Tibial artery (tissue), 4 donors: Measurements from ENCODE around the gene DLGAP1.
A peak's percentile ranks its signal among the peaks of the same experiment; 100 is the strongest.

Experiments
- DNase-seq, 2 donors: peaks; one replicate each; pipeline ENCODE4 v3.0.0-alpha.2; 2019
- H3K27ac ChIP-seq, 2 donors: fragments of 200-600 bp; sonication (generic) in 1 of 2; 1 replicate in 1 of 2; 2 replicates in 1 of 2; pipeline ENCODE4 v1.5.1; 2018 to 2019; ENCODE audit warnings: mild to moderate bottlenecking in 1 of 2
- H3K27me3 ChIP-seq, 2 donors: fragments of 200-600 bp; sonication (generic) in 1 of 2; one replicate each; pipeline versions ENCODE4 v1.5.1 to v1.6.0; 2016 to 2019
- H3K36me3 ChIP-seq, 3 donors: fragments of 200-600 bp; sonication (generic) in 2 of 3; one replicate each; pipeline ENCODE4 v1.5.1; 2016 to 2019; ENCODE audit warnings: mild to moderate bottlenecking in 2 of 3
- H3K4me1 ChIP-seq, 4 donors: fragments of 200-600 bp; sonication (generic) in 2 of 4; 1 replicate in 3 of 4; 2 replicates in 1 of 4; pipeline ENCODE4 v1.5.1; 2016 to 2019
- H3K4me3 ChIP-seq, 2 donors: fragments of 200-600 bp; sonication (generic) in 1 of 2; 1 replicate in 1 of 2; 2 replicates in 1 of 2; pipeline ENCODE4 v1.5.1; 2018 to 2019; ENCODE audit warnings: mild to moderate bottlenecking in 2 of 2
- H3K9me3 ChIP-seq, 3 donors: fragments of 200-600 bp; sonication (generic) in 1 of 3; one replicate each; pipeline ENCODE4 v1.5.1; 2016 to 2019
- CTCF ChIP-seq, 2 experiments: fragments of 200-600 bp in 1 of 2; fragments of 450-650 bp in 1 of 2; IDR thresholded peaks; one replicate each; pipeline ENCODE4 v1.5.1; 2017 to 2019; ENCODE audit warnings: antibody characterized with exemption in 2 of 2, mild to moderate bottlenecking in 1 of 2, moderate library complexity in 1 of 2
- intact Hi-C: fragments of 100-400 bp; cut with DNase I; formaldehyde crosslinking; loops from one replicate; pipeline ENCODE4 v1.15.0; 2023; ENCODE audit warnings: low total_unique reads

The DLGAP1 gene

GRCh38 chr18:3596324-3596636, 858.8 kb downstream of the DLGAP1 start:
- H3K9me3 ChIP-seq, result no peaks in the 10 kb centered on the region
- intact Hi-C loops, result loop anchor here (10.0 kb wide), 1 partner anchor 69 kb away; no protein-coding TSS in a partner anchor
- peak overlapping the region; percentile 88 to 90 for H3K27ac ChIP-seq
- H3K27me3 ChIP-seq, result no peaks in the 10 kb centered on the region
- no peak for TF ChIP-seq CTCF (IDR thresholded peaks at IDR 0.05)
- peaks cover 0 to 50% (median 42%) of the 10 kb centered on the region in 4 donors for H3K4me1 ChIP-seq
- DNase-seq, result no peak
- H3K4me3 ChIP-seq, result peak overlapping the region in 1 of 2 donors; percentile 57
- H3K36me3 ChIP-seq, result no peaks in the 10 kb centered on the region

- peaks cover 0 to 50% (median 42%) of the 10 kb centered on the region in 4 donors for H3K4me1 ChIP-seq
- peak overlapping the region; percentile 47 to 57 for H3K4me3 ChIP-seq
- no peak for TF ChIP-seq CTCF (IDR thresholded peaks at IDR 0.05)
These were observed 859.5 kb downstream of the DLGAP1 start for GRCh38 chr18:3595369-3596273.

GRCh38 chr18:3594760-3595368, 860.2 kb downstream of the DLGAP1 start:
- H3K4me3 ChIP-seq, result peak overlapping the region; percentile 47 to 57
- no peaks in the 10 kb centered on the region for H3K36me3 ChIP-seq
- TF ChIP-seq CTCF (IDR thresholded peaks at IDR 0.05), result no peak
- no peaks in the 10 kb centered on the region for H3K27me3 ChIP-seq
- H3K9me3 ChIP-seq, result no peaks in the 10 kb centered on the region
- DNase-seq, result no peak
- peaks cover 0 to 50% (median 42%) of the 10 kb centered on the region in 4 donors for H3K4me1 ChIP-seq
- intact Hi-C loops, result loop anchor here (2.0 to 10.0 kb wide), 3 partner anchors 70 to 313 kb away; no protein-coding TSS in a partner anchor
- H3K27ac ChIP-seq, result peak overlapping the region; percentile 88 to 90

More at GRCh38 chr18:3595369-3596273, 859.5 kb downstream of the DLGAP1 start:
- H3K27ac ChIP-seq, result peak overlapping the region; percentile 88 to 90
- no peaks in the 10 kb centered on the region for H3K36me3 ChIP-seq
- intact Hi-C loops, result loop anchor here (2.0 to 10.0 kb wide), 2 partner anchors 69 to 147 kb away; no protein-coding TSS in a partner anchor
- peak in 1 of 2 donors; percentile 64 for DNase-seq
- H3K9me3 ChIP-seq, result no peaks in the 10 kb centered on the region
- H3K27me3 ChIP-seq, result no peaks in the 10 kb centered on the region

GRCh38 chr18:3593904-3594759, 861.0 kb downstream of the DLGAP1 start:
- H3K9me3 ChIP-seq, result no peaks in the 10 kb centered on the region
- peak overlapping the region; percentile 47 to 57 for H3K4me3 ChIP-seq
- intact Hi-C loops, result loop anchor here (2.0 to 10.0 kb wide), 3 partner anchors 71 to 312 kb away; no protein-coding TSS in a partner anchor
- TF ChIP-seq CTCF (IDR thresholded peaks at IDR 0.05), result peak; percentile 83 to 92
- H3K4me1 ChIP-seq, result peaks cover 0 to 50% (median 42%) of the 10 kb centered on the region in 4 donors
- no peaks in the 10 kb centered on the region for H3K27me3 ChIP-seq
- peak; percentile 90 to 93 for DNase-seq
- peak overlapping the region; percentile 88 to 90 for H3K27ac ChIP-seq
- H3K36me3 ChIP-seq, result no peaks in the 10 kb centered on the region

GRCh38 chr18:3593381-3593903, 861.7 kb downstream of the DLGAP1 start:
- Histone ChIP-seq H3K27ac (peak overlapping the region; percentile 88 to 90), H3K4me3 (peak overlapping the region; percentile 47 to 57), H3K9me3 (no peaks in the 10 kb centered on the region), H3K27me3 (no peaks in the 10 kb centered on the region), H3K36me3 (no peaks in the 10 kb centered on the region), H3K4me1 (peaks cover 0 to 48% (median 42%) of the 10 kb centered on the region in 4 donors)
- intact Hi-C loops, result loop anchor here (5.0 to 10.0 kb wide), 2 partner anchors 71 to 311 kb away; no protein-coding TSS in a partner anchor
- no peak for DNase-seq
- no peak for TF ChIP-seq CTCF (IDR thresholded peaks at IDR 0.05)
